PFSK-1 (cell line): ENCODE results near the gene ERCC6L.

Experiments used
- POLR2AphosphoS5 ChIP-seq: IDR thresholded peaks from 2 replicates; pipeline ENCODE4 v1.6.1; 2012; ENCODE audit warnings: low read depth, mild to moderate bottlenecking, control low read depth, low read length, moderate library complexity
- REST ChIP-seq, 2 experiments: IDR thresholded peaks; 2 replicates each; pipeline versions ENCODE4 v1.6.1 to v1.8.0; 2011 to 2012; ENCODE audit warnings: low read depth in 2 of 2, low read length in 2 of 2, control low read depth in 1 of 2, inconsistent platforms in 1 of 2, mild to moderate bottlenecking in 1 of 2, moderate library complexity in 1 of 2; ENCODE audit not compliant: insufficient read depth in 1 of 2
- SIN3A ChIP-seq: IDR thresholded peaks from 2 replicates; pipeline ENCODE4 v1.6.1; 2012; ENCODE audit warnings: mild to moderate bottlenecking, low read length, moderate library complexity, borderline replicate concordance; ENCODE audit not compliant: insufficient read depth
- TAF1 ChIP-seq: IDR thresholded peaks from 2 replicates; pipeline ENCODE4 v1.6.1; 2012; ENCODE audit warnings: low read length, control low read depth, borderline replicate concordance; ENCODE audit not compliant: insufficient read depth

- TF ChIP-seq SIN3A (no peak), TAF1 (no peak), REST (IDR thresholded peaks at IDR 0.05; ENCODE audit: insufficient read depth in 1 of 2, low read depth in 2 of 2, low read length in 2 of 2) (no peak), POLR2AphosphoS5 (no peak)
Observed at GRCh38 chrX:72276478-72276953, 37.7 kb upstream of the ERCC6L start.
